ENCODE results near the gene OR4D9. TPM values are rescaled to one million over a fixed set of nuclear protein-coding genes. Genes with fewer than 3 reads are reported as not detected.
A peak's percentile ranks its signal among the peaks of the same experiment; 100 is the strongest.

OR4D9 gene
- total RNA-seq, 1 experiment from 2014 or later = not detected

DNA sequence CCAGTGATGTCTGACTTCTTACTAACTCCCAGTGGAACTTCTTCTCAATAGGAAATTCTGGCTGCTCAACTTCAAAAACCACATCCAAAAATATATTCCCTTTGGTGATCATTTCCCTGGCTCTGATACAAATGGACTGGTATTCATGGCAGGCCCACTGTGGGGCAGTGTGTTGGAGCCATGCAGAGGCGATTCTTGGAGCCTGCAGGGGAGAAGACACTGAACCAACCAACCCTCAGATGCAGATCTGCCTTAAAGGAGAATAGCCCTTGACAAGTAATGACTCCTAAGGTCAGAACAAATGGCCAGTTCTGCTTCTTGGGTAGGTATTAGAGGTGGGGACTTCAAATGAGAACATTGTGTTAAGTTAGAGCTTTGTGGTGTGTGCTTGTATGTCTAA lies 12.2 kb downstream of the OR4D9 start:
- Mint-ChIP-seq H3K4me3 (no peak overlapping the region), H3K27ac (no peak overlapping the region), H3K9me3 (no peaks in the 10 kb centered on the region), H3K36me3 (no peaks in the 10 kb centered on the region), H3K4me1 (peaks cover 19% of the 10 kb centered on the region), H3K27me3 (ENCODE audit: low read depth) (no peaks in the 10 kb centered on the region; the same call in 1 of the 2 replicates)
- CTCF ChIA-PET = no interaction called here
- no peak for DNase-seq (ENCODE audit: low spot score)
- TF ChIP-seq SOX15 (CRISPR knock-in tag; IDR thresholded peaks at IDR 0.05) (no peak), FOXJ3 (CRISPR knock-in tag; IDR thresholded peaks at IDR 0.05; ENCODE audit: borderline replicate concordance) (no peak), ZNF532 (CRISPR knock-in tag; IDR thresholded peaks at IDR 0.05; ENCODE audit: borderline replicate concordance) (no peak), ZNF317 (CRISPR knock-in tag; IDR thresholded peaks at IDR 0.05; ENCODE audit: borderline replicate concordance, low read depth) (no peak), ZNF232 (CRISPR knock-in tag; IDR thresholded peaks at IDR 0.05) (no peak), ZNF219 (CRISPR knock-in tag; IDR thresholded peaks at IDR 0.05; ENCODE audit: borderline replicate concordance) (no peak)
- TF ChIP-seq, protein P1, sequence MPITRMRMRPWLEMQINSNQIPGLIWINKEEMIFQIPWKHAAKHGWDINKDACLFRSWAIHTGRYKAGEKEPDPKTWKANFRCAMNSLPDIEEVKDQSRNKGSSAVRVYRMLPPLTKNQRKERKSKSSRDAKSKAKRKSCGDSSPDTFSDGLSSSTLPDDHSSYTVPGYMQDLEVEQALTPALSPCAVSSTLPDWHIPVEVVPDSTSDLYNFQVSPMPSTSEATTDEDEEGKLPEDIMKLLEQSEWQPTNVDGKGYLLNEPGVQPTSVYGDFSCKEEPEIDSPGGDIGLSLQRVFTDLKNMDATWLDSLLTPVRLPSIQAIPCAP (CRISPR knock-in tag; IDR thresholded peaks at IDR 0.05) = no peak
- TF ChIP-seq, protein P2, sequence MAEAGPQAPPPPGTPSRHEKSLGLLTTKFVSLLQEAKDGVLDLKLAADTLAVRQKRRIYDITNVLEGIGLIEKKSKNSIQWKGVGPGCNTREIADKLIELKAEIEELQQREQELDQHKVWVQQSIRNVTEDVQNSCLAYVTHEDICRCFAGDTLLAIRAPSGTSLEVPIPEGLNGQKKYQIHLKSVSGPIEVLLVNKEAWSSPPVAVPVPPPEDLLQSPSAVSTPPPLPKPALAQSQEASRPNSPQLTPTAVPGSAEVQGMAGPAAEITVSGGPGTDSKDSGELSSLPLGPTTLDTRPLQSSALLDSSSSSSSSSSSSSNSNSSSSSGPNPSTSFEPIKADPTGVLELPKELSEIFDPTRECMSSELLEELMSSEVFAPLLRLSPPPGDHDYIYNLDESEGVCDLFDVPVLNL (CRISPR knock-in tag; IDR thresholded peaks at IDR 0.05; ENCODE audit: borderline replicate concordance, low read depth) = no peak
- POLR2A ChIA-PET = no interaction called here
- ATAC-seq = peak; percentile 84

GRCh38 chr11:59528711-59529110 lies 17.4 kb downstream of the OR4D9 start:
- Mint-ChIP-seq H3K27me3 (ENCODE audit: low read depth) (no peaks in the 10 kb centered on the region), H3K4me3 (no peak overlapping the region; the same call in 1 of the 2 replicates), H3K36me3 (no peaks in the 10 kb centered on the region), H3K4me1 (peaks cover 30% of the 10 kb centered on the region), H3K27ac (no peak overlapping the region), H3K9me3 (peaks cover 10% of the 10 kb centered on the region)
- CTCF ChIA-PET = interaction anchor here (3.1 kb wide), 1 partner anchor 8 kb away, joined by 20 read pairs; no protein-coding TSS in a partner anchor
- POLR2A ChIA-PET = interaction anchor here (0.9 kb wide), 1 partner anchor 8 kb away, joined by 3 read pairs; no protein-coding TSS in a partner anchor
- ATAC-seq (no peak; the same call in 1 of the 2 replicates), DNase-seq (ENCODE audit: low spot score) (no peak)
- TF ChIP-seq NFATC4 (CRISPR knock-in tag; IDR thresholded peaks at IDR 0.05) (no peak), GRHL2 (CRISPR knock-in tag; IDR thresholded peaks at IDR 0.05; ENCODE audit: insufficient replicate concordance, severe bottlenecking) (no peak), GABPB1 (CRISPR knock-in tag; IDR thresholded peaks at IDR 0.05) (no peak), AFF4 (CRISPR knock-in tag; IDR thresholded peaks at IDR 0.05; ENCODE audit: borderline replicate concordance) (no peak), MXD4 (CRISPR knock-in tag; IDR thresholded peaks at IDR 0.05; ENCODE audit: borderline replicate concordance) (no peak), IRF2 (CRISPR knock-in tag; IDR thresholded peaks at IDR 0.05; ENCODE audit: borderline replicate concordance, low read depth) (no peak), STAT6 (CRISPR knock-in tag; conservative IDR thresholded peaks at IDR 0.05; ENCODE audit: low read depth) (no peak)
- TF ChIP-seq, protein P3, sequence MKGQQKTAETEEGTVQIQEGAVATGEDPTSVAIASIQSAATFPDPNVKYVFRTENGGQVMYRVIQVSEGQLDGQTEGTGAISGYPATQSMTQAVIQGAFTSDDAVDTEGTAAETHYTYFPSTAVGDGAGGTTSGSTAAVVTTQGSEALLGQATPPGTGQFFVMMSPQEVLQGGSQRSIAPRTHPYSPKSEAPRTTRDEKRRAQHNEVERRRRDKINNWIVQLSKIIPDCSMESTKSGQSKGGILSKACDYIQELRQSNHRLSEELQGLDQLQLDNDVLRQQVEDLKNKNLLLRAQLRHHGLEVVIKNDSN (CRISPR knock-in tag; IDR thresholded peaks at IDR 0.05) = no peak
- TF ChIP-seq, protein P4, sequence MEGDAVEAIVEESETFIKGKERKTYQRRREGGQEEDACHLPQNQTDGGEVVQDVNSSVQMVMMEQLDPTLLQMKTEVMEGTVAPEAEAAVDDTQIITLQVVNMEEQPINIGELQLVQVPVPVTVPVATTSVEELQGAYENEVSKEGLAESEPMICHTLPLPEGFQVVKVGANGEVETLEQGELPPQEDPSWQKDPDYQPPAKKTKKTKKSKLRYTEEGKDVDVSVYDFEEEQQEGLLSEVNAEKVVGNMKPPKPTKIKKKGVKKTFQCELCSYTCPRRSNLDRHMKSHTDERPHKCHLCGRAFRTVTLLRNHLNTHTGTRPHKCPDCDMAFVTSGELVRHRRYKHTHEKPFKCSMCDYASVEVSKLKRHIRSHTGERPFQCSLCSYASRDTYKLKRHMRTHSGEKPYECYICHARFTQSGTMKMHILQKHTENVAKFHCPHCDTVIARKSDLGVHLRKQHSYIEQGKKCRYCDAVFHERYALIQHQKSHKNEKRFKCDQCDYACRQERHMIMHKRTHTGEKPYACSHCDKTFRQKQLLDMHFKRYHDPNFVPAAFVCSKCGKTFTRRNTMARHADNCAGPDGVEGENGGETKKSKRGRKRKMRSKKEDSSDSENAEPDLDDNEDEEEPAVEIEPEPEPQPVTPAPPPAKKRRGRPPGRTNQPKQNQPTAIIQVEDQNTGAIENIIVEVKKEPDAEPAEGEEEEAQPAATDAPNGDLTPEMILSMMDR (IDR thresholded peaks at IDR 0.05) = no peak
